Transverse colon (tissue), 4 donors: Measurements from ENCODE around the gene AJM1.

Experiments used
- POLR2A ChIP-seq: fragments of 450-650 bp; IDR thresholded peaks from one replicate; pipeline ENCODE4 v1.6.1; 2016; ENCODE audit warnings: antibody characterized with exemption, mild to moderate bottlenecking, moderate library complexity
- POLR2AphosphoS5 ChIP-seq, 3 donors: sonication (generic); formaldehyde crosslinking; IDR thresholded peaks; one replicate each; pipeline ENCODE4 v1.6.1; 2016; ENCODE audit warnings: antibody characterized with exemption in 3 of 3
- TF ChIP-seq, protein P1 (sequence below), 5 experiments: fragments of 200-600 bp in 3 of 5; fragments of 450-650 bp in 2 of 5; sonication (generic) in 3 of 5; IDR thresholded peaks; 1 replicate in 2 of 5; 2 replicates in 3 of 5; pipeline ENCODE4 v1.5.1; 2016 to 2017; ENCODE audit warnings: antibody characterized with exemption in 5 of 5, inconsistent platforms in 3 of 5, mild to moderate bottlenecking in 2 of 5, moderate library complexity in 1 of 5

DNA sequence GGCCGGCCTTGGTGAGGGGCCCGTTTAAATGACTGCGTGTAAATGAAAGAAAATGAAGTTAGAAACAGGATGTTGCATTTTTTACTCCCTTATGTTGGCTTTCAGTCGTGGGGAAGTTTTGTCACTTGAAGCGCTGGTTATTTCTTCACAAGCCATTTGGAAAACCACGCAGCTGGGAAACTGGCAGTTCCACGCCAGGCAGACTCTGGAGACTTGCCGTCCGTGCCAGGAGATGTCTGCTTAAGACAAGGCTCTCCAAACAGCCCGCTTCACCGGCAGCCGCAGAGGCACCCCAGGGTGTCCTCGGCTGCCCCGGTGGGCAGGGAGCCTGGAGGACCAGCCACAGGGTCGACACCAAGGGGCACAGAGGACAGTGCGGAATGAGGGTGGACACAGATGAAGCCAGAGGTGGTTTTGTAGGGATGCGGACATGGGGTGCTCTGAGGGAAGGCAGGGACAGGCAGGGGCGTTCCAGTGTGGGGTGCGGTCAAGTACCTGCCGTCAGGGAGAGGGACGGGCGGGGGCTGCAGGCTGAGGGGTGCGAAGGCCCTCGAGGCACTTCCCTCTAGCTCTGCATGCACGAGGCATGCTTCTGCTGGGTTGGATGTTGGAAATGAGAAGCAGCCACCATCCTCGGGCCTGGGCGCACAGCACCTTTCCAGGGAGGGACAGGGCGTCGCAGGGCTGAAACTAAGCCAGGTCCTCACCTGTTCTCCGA is 11.1 kb upstream of the AJM1 start:
- TF ChIP-seq, protein P1, sequence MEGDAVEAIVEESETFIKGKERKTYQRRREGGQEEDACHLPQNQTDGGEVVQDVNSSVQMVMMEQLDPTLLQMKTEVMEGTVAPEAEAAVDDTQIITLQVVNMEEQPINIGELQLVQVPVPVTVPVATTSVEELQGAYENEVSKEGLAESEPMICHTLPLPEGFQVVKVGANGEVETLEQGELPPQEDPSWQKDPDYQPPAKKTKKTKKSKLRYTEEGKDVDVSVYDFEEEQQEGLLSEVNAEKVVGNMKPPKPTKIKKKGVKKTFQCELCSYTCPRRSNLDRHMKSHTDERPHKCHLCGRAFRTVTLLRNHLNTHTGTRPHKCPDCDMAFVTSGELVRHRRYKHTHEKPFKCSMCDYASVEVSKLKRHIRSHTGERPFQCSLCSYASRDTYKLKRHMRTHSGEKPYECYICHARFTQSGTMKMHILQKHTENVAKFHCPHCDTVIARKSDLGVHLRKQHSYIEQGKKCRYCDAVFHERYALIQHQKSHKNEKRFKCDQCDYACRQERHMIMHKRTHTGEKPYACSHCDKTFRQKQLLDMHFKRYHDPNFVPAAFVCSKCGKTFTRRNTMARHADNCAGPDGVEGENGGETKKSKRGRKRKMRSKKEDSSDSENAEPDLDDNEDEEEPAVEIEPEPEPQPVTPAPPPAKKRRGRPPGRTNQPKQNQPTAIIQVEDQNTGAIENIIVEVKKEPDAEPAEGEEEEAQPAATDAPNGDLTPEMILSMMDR (IDR thresholded peaks at IDR 0.05) = no peak
- TF ChIP-seq POLR2AphosphoS5 (IDR thresholded peaks at IDR 0.05) (no peak), POLR2A (no peak)
